ENCODE data around the gene RMI1. TPM values are rescaled to one million over a fixed set of nuclear protein-coding genes. Genes with fewer than 3 reads are reported as not detected.

RMI1 gene
- total RNA-seq, 1 donor = 1.9 TPM

DNA sequence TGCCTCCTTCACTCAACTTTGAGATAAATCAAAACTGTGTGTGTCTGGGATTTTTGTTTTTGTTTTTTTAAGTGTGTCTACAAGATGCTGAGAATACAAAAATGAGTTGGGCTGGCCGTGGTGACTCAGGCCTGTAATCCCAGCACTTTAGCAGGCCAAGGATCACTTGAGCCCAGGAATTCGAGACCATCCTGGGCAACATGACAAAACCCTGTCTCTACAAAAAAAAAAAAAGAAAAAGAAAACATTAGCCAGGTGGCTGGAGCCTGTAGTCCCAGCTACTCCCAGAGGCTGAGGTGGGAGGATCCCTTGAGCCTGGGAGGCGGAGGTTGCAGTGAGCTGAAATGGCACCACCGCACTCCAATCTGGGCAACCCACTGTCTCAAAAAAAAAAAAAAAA is 21.5 kb upstream of the RMI1 start:
- Histone ChIP-seq H3K27me3 (ENCODE audit: insufficient read depth, low read length) (no peaks in the 10 kb centered on the region), H3K9me3 (ENCODE audit: low read depth, low read length) (no peaks in the 10 kb centered on the region), H3K4me1 (ENCODE audit: insufficient read depth, low read length) (peaks cover 15% of the 10 kb centered on the region), H3K4me3 (ENCODE audit: low read length) (no peak overlapping the region)

DNA sequence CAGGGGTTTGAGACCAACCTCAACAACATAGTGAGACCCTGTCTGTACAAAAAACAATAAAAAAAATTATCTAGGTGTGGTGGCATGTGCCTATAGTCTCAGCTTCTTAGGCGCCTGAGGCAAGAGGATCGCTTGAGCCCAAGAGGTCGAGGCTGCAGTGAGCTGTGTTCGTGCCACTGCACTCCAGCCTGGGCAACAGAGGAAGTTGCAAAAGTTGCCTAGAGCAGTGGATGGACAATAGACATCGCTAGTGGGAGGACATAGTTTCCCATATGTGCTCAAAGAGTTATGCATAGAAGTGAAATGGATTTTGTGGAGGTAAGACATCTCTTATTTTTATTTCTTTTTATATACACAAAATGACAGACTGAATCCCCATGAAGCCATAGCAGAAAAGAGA is 19.6 kb upstream of the RMI1 start:
- H3K27me3 ChIP-seq (ENCODE audit: insufficient read depth, low read length) = no peaks in the 10 kb centered on the region
- H3K4me1 ChIP-seq (ENCODE audit: insufficient read depth, low read length) = peaks cover 6% of the 10 kb centered on the region

DNA sequence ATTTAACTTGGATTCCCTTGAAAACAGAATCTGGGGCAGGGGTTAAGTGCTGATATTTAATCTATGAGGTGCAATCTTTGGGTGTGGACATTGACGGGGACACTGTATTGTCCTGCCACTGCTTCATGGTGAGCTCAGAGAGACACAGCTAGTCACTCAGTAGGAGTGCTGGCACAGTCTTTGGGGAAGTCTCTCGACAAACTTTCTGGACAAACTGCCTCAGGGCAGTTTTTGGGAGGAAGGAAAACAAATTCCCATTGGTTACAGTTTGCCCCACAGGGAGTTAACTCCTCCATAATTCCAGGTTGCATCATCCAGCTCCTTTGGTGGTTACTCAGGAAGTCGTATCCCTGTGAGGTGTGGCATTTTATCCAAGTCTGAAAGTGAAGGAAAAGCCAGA is 18.4 kb upstream of the RMI1 start:
- Histone ChIP-seq H3K9me3 (ENCODE audit: low read depth, low read length) (no peaks in the 10 kb centered on the region), H3K27me3 (ENCODE audit: insufficient read depth, low read length) (no peaks in the 10 kb centered on the region), H3K4me1 (ENCODE audit: insufficient read depth, low read length) (peaks cover 2% of the 10 kb centered on the region), H3K4me3 (ENCODE audit: low read length) (no peak overlapping the region)

More for the DNA sequence above, 19.6 kb upstream of the RMI1 start:
- Histone ChIP-seq H3K9me3 (ENCODE audit: low read depth, low read length) (no peaks in the 10 kb centered on the region), H3K4me3 (ENCODE audit: low read length) (no peak overlapping the region)

GRCh38 chr9:83964973-83965349 is 15.6 kb upstream of the RMI1 start:
- no peak overlapping the region for H3K4me3 ChIP-seq (ENCODE audit: low read length)
- no peaks in the 10 kb centered on the region for H3K9me3 ChIP-seq (ENCODE audit: low read depth, low read length)
- no peaks in the 10 kb centered on the region for H3K27me3 ChIP-seq (ENCODE audit: insufficient read depth, low read length)
- H3K4me1 ChIP-seq (ENCODE audit: insufficient read depth, low read length) = no peaks in the 10 kb centered on the region

GRCh38 chr9:83965350-83966208 is 15.0 kb upstream of the RMI1 start:
- Histone ChIP-seq H3K4me1 (ENCODE audit: insufficient read depth, low read length) (no peaks in the 10 kb centered on the region), H3K27me3 (ENCODE audit: insufficient read depth, low read length) (no peaks in the 10 kb centered on the region), H3K4me3 (ENCODE audit: low read length) (no peak overlapping the region), H3K9me3 (ENCODE audit: low read depth, low read length) (no peaks in the 10 kb centered on the region)

- Histone ChIP-seq H3K4me1 (ENCODE audit: insufficient read depth, low read length) (no peaks in the 10 kb centered on the region), H3K27me3 (ENCODE audit: insufficient read depth, low read length) (no peaks in the 10 kb centered on the region), H3K4me3 (ENCODE audit: low read length) (no peak overlapping the region), H3K9me3 (ENCODE audit: low read depth, low read length) (no peaks in the 10 kb centered on the region)
Observed at GRCh38 chr9:83966209-83966582, 14.4 kb upstream of the RMI1 start.

- Histone ChIP-seq H3K4me3 (ENCODE audit: low read length) (no peak overlapping the region), H3K4me1 (ENCODE audit: insufficient read depth, low read length) (no peaks in the 10 kb centered on the region), H3K27me3 (ENCODE audit: insufficient read depth, low read length) (no peaks in the 10 kb centered on the region), H3K9me3 (ENCODE audit: low read depth, low read length) (no peaks in the 10 kb centered on the region)
Observed at GRCh38 chr9:83967073-83967472, 13.5 kb upstream of the RMI1 start.

- Histone ChIP-seq H3K4me1 (ENCODE audit: insufficient read depth, low read length) (no peaks in the 10 kb centered on the region), H3K4me3 (ENCODE audit: low read length) (no peak overlapping the region), H3K9me3 (ENCODE audit: low read depth, low read length) (no peaks in the 10 kb centered on the region), H3K27me3 (ENCODE audit: insufficient read depth, low read length) (no peaks in the 10 kb centered on the region)
Observed at GRCh38 chr9:83969602-83970001, 11.0 kb upstream of the RMI1 start.

- Histone ChIP-seq H3K27me3 (ENCODE audit: insufficient read depth, low read length) (no peaks in the 10 kb centered on the region), H3K4me1 (ENCODE audit: insufficient read depth, low read length) (peaks cover 4% of the 10 kb centered on the region), H3K9me3 (ENCODE audit: low read depth, low read length) (no peaks in the 10 kb centered on the region), H3K4me3 (ENCODE audit: low read length) (no peak overlapping the region)
Observed at GRCh38 chr9:83971485-83971884, 9.1 kb upstream of the RMI1 start.

DNA sequence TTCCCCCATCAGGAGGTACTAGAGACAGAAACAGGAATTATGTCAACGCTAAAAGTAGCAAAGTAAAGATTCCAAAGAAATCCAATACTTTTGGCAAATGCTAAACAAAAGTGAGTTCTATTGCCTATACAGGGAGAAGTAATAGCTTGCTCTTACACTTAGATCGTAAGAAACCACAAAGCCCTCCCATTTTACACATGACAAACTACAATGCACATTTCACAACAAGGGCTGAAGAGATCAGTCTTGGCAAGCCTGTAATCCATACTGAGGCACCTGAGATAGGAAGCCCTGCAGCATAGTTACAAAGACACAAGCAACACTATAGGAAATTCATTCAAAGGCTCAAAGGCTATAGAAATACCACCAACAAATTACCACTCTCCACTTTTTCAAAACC is 8.3 kb upstream of the RMI1 start:
- Histone ChIP-seq H3K4me1 (ENCODE audit: insufficient read depth, low read length) (peaks cover 5% of the 10 kb centered on the region), H3K27me3 (ENCODE audit: insufficient read depth, low read length) (no peaks in the 10 kb centered on the region), H3K4me3 (ENCODE audit: low read length) (no peak overlapping the region), H3K9me3 (ENCODE audit: low read depth, low read length) (no peaks in the 10 kb centered on the region)

DNA sequence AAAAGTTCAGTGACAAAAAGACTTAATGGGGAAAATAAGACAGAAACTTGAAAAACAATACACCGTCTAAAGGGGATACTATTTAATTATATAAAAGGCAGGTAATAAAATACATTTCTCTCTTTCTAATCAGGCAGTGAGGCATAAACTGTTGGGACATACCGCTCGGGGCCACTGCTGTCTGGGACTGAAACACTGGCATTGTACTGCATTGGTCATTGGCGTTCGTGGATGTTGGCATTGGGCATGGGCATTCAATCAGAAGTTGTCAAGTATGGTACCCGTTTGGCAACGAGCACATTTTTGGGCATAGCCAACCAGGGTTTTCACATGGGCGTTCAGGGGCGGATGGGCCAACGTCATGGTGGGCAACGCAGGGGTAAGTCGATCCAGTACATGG is 5.3 kb upstream of the RMI1 start:
- no peaks in the 10 kb centered on the region for H3K9me3 ChIP-seq (ENCODE audit: low read depth, low read length)
- H3K27me3 ChIP-seq (ENCODE audit: insufficient read depth, low read length) = no peaks in the 10 kb centered on the region
- peaks cover 10% of the 10 kb centered on the region for H3K4me1 ChIP-seq (ENCODE audit: insufficient read depth, low read length)
- H3K4me3 ChIP-seq (ENCODE audit: low read length) = no peak overlapping the region

DNA sequence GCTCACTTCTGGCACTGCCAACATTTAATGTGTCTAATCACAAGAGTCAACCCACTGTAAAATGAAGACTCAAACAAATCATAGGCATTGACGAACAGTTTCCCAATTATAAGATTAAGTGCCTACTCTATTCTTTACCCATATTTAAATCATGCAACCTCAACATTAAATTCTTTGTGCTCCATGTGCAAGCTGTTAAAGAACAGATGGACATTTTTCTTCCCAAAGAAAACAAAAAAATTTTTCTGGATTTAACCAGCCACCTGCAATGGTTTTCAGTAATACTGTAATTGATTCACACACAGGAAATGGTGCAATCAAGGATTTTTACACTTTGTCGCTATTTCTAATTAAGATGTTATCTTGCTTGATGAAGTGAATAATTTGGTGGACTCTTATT is 4.2 kb upstream of the RMI1 start:
- H3K4me1 ChIP-seq (ENCODE audit: insufficient read depth, low read length) = peaks cover 13% of the 10 kb centered on the region
- H3K9me3 ChIP-seq (ENCODE audit: low read depth, low read length) = no peaks in the 10 kb centered on the region
- H3K27me3 ChIP-seq (ENCODE audit: insufficient read depth, low read length) = no peaks in the 10 kb centered on the region
- H3K4me3 ChIP-seq (ENCODE audit: low read length) = no peak overlapping the region

GRCh38 chr9:83977196-83977595 is 3.4 kb upstream of the RMI1 start:
- Histone ChIP-seq H3K4me1 (ENCODE audit: insufficient read depth, low read length) (peaks cover 21% of the 10 kb centered on the region), H3K27me3 (ENCODE audit: insufficient read depth, low read length) (no peaks in the 10 kb centered on the region), H3K9me3 (ENCODE audit: low read depth, low read length) (no peaks in the 10 kb centered on the region), H3K4me3 (ENCODE audit: low read length) (no peak overlapping the region)

DNA sequence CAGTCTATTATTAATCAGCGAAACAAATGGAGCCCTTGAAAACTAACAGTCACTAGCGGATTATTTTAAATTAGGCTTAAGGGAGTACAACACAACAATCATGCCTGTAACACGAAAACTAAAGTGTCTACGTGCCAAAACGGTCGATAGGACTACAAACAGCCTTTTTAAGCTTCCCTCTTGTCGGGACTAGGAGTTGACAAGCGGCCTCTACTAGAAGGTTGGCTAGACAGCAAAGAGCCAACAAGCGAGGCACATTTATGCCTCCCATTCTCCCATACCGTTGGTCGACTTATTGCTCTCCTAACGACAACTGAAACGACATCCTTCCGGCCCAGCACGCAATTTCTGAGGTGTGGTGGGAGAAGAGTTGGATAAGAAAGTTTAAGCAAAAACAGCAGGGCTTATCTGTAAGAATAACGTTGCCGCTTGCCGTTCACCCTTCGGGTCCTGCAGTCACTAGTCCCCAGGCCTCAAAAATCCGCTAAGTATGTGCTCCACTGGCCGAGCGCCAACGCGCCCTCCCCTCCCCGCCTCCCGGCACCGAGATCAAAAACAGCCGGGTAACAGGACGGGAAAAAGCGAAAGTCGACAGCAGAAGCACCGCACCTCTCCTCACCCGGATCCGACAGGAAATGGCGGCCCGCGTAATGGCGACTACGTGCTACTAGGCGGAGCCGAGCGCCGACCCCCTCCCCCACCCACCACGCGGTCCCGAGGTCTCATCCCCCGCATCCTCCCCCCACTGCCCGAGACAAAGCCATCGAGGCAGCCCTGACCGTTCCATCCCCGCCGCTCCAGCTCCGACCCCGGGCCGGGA is 1.4 kb upstream of the RMI1 start:
- Histone ChIP-seq H3K4me1 (ENCODE audit: insufficient read depth, low read length) (peaks cover 27% of the 10 kb centered on the region), H3K9me3 (ENCODE audit: low read depth, low read length) (no peaks in the 10 kb centered on the region), H3K27me3 (ENCODE audit: insufficient read depth, low read length) (no peaks in the 10 kb centered on the region), H3K4me3 (ENCODE audit: low read length) (peak overlapping the region; percentile 96)

GRCh38 chr9:83979812-83980394 is 702 bp upstream of the RMI1 start, which contains the start of gene HNRNPK:
TSS of gene HNRNPK (minus strand) at chr9:83980215. CDS start at chr9:83978252, 1,963 bp downstream.
- H3K4me3 ChIP-seq (ENCODE audit: low read length) = peak within 1 kb of the TSS; percentile 96
- no peaks in the 10 kb centered on the region for H3K27me3 ChIP-seq (ENCODE audit: insufficient read depth, low read length)
- no peaks in the 10 kb centered on the region for H3K9me3 ChIP-seq (ENCODE audit: low read depth, low read length)
- H3K4me1 ChIP-seq (ENCODE audit: insufficient read depth, low read length) = peaks cover 32% of the 10 kb centered on the region

Data from mononuclear cell (primary cell).